AG04450 (cell line): Measurements from ENCODE around the gene CMTM6. TPM values are rescaled to one million over a fixed set of nuclear protein-coding genes. Genes with fewer than 3 reads are reported as not detected.

Experiments used
- CTCF ChIA-PET: fragments of 300-600, 350-600 bp; formaldehyde crosslinking; extraction: SDS; loops from one replicate; lab custom pipeline; 2022; ENCODE audit warnings: antibody characterized with exemption, inconsistent platforms; lab: Charles Lee
- POLR2A ChIA-PET: fragments of 350-600 bp; formaldehyde crosslinking; extraction: SDS; loops from one replicate; lab custom pipeline; 2021; ENCODE audit warnings: antibody characterized with exemption, inconsistent platforms; lab: Yijun Ruan, JAX
- DNase-seq: peaks from one replicate; pipeline ENCODE4 v3.0.0-alpha.2; 2011; ENCODE audit warnings: low read depth, low spot score
- H3K27ac ChIP-seq: one replicate; pipeline ENCODE4 v1.5.1; 2012; ENCODE audit warnings: low read depth, low read length, control low read depth
- H3K27me3 ChIP-seq: one replicate; pipeline ENCODE4 v1.6.0; 2012; ENCODE audit warnings: low read length; ENCODE audit not compliant: control insufficient read depth, insufficient read depth
- H3K4me3 ChIP-seq: 2 replicates; pipeline ENCODE4 v1.5.1; 2011; ENCODE audit warnings: mild to moderate bottlenecking, low read depth, low read length, control low read depth
- H3K9me3 ChIP-seq: 2 replicates; pipeline ENCODE4 v1.5.1; 2012; ENCODE audit warnings: low read length; ENCODE audit not compliant: control insufficient read depth, insufficient read depth
- polyA plus RNA-seq: library from polyadenylated mRNA; depleted of rRNA; stranded (reverse); fragments of >200 nt; gene quantifications from 2 replicates; pipeline ENCODE4 v1.2.3, GENCODE V29; 2011
- TF ChIP-seq, protein P1 (sequence below): IDR thresholded peaks from 2 replicates; pipeline ENCODE4 v1.5.1; 2011; ENCODE audit warnings: low read depth, low read length, control low read depth, inconsistent platforms

Gene CMTM6
- polyA plus RNA-seq, 1 experiment: 76.3 TPM

DNA sequence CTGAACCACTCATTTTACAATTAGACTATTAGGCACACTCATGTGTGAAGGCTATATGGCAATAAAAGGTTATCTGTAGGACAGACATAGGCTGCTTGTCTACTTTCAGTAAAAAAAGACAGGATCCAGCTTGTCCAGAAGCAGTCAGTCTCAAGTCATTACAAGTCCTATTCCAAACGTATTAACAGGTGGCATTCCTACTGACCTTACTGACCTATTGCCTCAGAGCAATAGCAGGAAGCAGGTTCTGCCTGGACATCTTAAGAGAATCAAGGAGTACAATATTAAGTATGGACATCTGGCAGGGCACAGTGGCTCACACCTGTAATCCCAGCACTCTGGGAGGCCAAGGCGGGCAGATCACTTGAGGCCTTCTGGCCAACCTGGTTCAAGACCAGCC lies 7.0 kb downstream of the CMTM6 start:
- no peak for DNase-seq
- ChIA-PET POLR2A (no interaction called here), CTCF (interaction anchor here (1.2 to 1.5 kb wide), 3 partner anchors 15 to 121 kb away, joined by 4 to 7 read pairs (median 5); no protein-coding TSS in a partner anchor)
- Histone ChIP-seq H3K27ac (no peak overlapping the region), H3K27me3 (no peaks in the 10 kb centered on the region), H3K9me3 (no peaks in the 10 kb centered on the region), H3K4me3 (no peak overlapping the region)
- TF ChIP-seq, protein P1, sequence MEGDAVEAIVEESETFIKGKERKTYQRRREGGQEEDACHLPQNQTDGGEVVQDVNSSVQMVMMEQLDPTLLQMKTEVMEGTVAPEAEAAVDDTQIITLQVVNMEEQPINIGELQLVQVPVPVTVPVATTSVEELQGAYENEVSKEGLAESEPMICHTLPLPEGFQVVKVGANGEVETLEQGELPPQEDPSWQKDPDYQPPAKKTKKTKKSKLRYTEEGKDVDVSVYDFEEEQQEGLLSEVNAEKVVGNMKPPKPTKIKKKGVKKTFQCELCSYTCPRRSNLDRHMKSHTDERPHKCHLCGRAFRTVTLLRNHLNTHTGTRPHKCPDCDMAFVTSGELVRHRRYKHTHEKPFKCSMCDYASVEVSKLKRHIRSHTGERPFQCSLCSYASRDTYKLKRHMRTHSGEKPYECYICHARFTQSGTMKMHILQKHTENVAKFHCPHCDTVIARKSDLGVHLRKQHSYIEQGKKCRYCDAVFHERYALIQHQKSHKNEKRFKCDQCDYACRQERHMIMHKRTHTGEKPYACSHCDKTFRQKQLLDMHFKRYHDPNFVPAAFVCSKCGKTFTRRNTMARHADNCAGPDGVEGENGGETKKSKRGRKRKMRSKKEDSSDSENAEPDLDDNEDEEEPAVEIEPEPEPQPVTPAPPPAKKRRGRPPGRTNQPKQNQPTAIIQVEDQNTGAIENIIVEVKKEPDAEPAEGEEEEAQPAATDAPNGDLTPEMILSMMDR: no peak

DNA sequence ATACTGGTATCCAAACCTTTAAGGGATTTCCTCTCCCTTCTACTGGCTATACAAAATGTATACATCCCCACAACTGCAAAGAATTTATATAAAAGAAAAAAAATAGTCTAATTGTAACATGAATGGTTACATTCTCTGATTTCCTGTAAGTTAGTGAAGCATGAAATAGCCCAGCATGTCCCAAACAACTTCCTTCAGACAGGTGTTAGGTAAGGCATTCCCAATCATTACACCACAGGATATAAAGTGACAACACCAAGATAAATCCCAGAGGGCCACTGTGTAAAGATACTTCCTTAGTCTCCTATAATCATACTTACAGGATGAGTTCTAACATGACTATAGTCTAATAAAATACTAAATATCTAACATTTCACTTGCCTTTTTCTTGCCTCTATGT lies 7.6 kb downstream of the CMTM6 start:
- no peak overlapping the region for H3K4me3 ChIP-seq
- DNase-seq: no peak
- CTCF ChIA-PET: no interaction called here
- TF ChIP-seq, protein P1: no peak
- POLR2A ChIA-PET: no interaction called here
- H3K27me3 ChIP-seq: no peaks in the 10 kb centered on the region
- H3K9me3 ChIP-seq: no peaks in the 10 kb centered on the region
- no peak overlapping the region for H3K27ac ChIP-seq

DNA sequence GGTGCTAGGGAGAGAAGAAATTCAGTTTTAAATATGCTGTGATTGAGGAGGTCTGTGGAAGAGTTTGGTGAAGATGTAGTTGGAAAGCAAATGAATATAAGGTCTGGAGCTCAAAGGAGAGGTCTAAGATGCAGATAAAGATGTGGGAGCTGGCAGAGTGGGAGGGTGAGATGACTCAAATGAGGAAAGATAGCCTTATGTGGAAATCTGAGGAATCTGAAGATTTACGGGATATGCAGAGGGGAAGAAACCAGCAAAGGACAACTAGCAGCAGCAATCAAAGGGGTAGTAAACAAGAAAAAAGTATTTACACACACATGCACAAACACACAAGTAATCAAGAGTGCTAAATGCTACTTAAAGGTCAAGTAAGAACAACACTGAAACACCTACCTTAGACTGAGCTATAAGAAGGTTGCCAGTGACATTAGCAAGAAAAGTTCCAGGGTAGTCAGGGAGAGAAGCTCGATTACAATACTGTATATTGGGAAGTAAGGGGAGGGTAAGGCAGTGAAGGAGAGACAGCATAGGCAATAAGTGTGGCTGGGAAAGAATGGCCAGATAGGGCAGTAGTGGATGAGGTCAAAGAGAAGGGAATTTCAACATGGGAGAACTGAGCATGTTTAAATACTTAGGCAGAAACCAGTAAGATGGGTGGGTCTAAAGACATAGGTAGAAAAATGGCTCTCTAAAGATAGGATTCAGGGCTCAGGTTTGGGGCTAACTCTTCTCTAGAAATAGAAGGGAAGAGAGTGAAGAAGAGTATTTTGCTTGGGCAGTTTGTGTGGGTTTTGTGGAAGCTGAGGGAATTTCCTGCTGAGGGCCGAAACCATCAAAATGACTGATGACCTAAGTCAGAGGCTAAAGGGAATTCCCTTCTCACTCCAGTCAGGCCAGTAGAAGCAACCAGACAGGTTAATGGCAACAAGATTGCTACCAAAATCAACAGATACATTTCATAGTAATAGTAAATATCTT lies 8.9 kb downstream of the CMTM6 start:
- Histone ChIP-seq H3K9me3 (no peaks in the 10 kb centered on the region), H3K27ac (no peak overlapping the region), H3K27me3 (no peaks in the 10 kb centered on the region), H3K4me3 (no peak overlapping the region)
- POLR2A ChIA-PET: no interaction called here
- DNase-seq: no peak
- TF ChIP-seq, protein P1: no peak
- CTCF ChIA-PET: interaction anchor here (1.3 kb wide), 1 partner anchor 26 kb away, joined by 9 read pairs; no protein-coding TSS in a partner anchor

DNA sequence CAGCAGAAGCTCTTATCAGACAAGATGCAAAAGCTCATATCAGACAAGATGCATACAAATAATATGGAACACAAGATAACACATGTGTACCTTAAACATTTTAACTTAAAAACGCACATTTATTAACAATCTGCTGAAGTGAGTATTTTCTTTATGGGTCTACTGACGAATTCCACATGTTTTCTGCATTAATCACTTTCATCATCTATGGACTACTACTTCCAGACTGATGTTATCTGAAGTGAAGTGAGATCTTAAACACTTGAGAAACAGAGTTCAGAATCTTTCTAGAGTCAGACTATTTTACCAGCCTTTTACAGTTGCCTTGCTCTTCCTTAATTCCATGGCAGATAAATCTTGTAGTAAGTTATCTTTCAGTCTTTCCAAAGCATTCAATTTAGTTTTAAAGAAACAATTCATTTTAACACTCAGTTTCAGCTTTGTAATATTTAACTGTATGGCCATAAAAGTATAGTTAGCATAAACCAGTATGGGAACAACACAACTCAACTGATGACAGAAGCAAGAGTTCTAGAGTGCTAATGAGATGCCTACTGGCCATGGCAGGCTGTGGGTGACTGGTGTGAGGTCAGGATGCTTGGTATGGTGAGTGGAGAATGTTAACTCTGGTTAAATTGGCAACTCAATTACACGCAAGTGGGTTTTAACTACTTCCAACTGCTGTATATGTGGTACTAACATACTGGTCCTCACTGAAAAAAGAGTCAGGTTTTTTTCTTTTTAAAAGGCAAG lies 9.8 kb downstream of the CMTM6 start:
- Histone ChIP-seq H3K4me3 (no peak overlapping the region), H3K27me3 (no peaks in the 10 kb centered on the region), H3K27ac (no peak overlapping the region), H3K9me3 (no peaks in the 10 kb centered on the region)
- POLR2A ChIA-PET: no interaction called here
- CTCF ChIA-PET: interaction anchor here (0.6 to 2.0 kb wide), 3 partner anchors 25 to 195 kb away, joined by 3 to 9 read pairs (median 9); no protein-coding TSS in a partner anchor
- TF ChIP-seq, protein P1: no peak
- no peak for DNase-seq
